Upper lobe of left lung (tissue), 4 donors: Measurements from ENCODE around the gene CLNK.

Experiments
- POLR2AphosphoS5 ChIP-seq, 2 donors: sonication (generic); formaldehyde crosslinking; IDR thresholded peaks; one replicate each; pipeline ENCODE4 v1.5.1; 2017; ENCODE audit warnings: antibody characterized with exemption in 2 of 2
- TF ChIP-seq, protein P1 (sequence below), 6 experiments: fragments of 450-650 bp in 4 of 6; fragments of 200-600 bp in 2 of 6; sonication (generic) in 2 of 6; IDR thresholded peaks; one replicate each; pipeline ENCODE4 v1.5.1; 2016 to 2019; ENCODE audit warnings: antibody characterized with exemption in 6 of 6

DNA sequence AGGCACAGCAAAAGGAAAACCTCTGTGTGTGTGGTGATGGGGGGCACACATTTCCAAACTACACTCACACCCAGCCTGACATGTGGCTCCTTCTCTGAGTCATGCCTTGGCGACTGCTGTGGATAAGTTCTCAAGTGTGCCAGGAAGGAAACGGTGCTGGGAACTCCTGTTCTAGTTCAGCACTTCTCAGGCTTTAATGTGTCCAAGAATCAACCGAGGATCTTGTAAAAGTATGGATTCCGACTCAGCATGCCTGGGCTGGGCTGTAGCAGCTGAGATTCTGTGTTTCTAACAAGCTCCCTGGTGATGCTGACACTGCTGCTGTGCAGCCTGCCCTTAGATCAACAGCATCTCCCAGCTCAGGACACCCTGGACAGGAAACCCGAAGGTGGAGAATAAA is 20.2 kb downstream of the CLNK start:
- TF ChIP-seq, protein P1, sequence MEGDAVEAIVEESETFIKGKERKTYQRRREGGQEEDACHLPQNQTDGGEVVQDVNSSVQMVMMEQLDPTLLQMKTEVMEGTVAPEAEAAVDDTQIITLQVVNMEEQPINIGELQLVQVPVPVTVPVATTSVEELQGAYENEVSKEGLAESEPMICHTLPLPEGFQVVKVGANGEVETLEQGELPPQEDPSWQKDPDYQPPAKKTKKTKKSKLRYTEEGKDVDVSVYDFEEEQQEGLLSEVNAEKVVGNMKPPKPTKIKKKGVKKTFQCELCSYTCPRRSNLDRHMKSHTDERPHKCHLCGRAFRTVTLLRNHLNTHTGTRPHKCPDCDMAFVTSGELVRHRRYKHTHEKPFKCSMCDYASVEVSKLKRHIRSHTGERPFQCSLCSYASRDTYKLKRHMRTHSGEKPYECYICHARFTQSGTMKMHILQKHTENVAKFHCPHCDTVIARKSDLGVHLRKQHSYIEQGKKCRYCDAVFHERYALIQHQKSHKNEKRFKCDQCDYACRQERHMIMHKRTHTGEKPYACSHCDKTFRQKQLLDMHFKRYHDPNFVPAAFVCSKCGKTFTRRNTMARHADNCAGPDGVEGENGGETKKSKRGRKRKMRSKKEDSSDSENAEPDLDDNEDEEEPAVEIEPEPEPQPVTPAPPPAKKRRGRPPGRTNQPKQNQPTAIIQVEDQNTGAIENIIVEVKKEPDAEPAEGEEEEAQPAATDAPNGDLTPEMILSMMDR (IDR thresholded peaks at IDR 0.05) = no peak
- peak in 1 of 2 donors; percentile 34 for TF ChIP-seq POLR2AphosphoS5 (IDR thresholded peaks at IDR 0.05)
